Measurements from ENCODE around the gene METTL21A.

Gene METTL21A

DNA sequence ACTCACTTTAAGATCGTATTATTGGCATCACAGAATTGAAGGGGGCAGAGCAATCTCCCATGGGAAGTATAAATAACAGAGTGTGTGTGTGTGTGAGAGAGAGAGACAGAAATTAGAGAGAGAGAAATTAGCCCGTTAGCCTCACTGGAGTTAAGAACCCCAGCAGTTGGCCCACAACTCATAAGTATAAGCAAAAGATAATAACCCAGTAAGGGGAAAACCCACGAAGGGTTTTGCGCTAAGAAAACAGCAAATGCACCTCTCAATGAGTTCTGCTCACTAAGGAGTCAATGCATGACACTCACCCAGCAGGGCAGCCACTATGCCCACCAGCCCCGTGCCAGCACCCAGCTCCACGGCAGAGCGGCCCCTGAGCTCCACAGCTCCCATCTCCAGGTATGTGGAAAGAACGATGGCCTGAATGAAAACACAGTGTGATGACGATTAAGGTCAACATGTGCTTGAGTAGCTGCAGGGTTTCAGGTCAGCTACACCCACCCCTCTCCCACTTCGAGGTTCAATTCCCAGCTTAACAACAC is 3.6 kb downstream of the METTL21A start:
- DNase-seq, result no peak

GRCh38 chr2:207619764-207620203 is 5.4 kb downstream of the METTL21A start:
- DNase-seq, result no peak

GRCh38 chr2:207617011-207617671 is 8.1 kb downstream of the METTL21A start:
- DNase-seq, result no peak

DNA sequence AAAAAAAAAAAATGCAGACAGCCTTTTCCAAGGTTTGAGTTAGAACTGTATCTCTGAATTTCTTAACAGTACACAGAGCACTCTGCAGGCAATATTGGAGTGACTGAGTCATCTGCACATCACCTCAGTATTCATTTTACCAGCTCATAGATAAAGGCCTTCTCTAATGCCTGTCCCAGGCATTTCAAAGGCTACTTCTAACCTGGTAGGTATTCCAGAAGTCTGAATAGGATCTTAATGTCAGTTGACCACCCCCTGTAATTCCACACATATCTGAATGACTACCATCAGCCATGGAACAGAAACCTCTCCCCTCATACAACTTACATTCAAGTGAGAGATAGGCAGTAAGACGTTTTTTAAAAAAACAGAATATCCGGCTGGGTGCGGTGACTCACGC is 9.0 kb downstream of the METTL21A start:
- DNase-seq, result no peak

- DNase-seq, result no peak
Observed at GRCh38 chr2:207614824-207615223, 10.4 kb downstream of the METTL21A start.

GRCh38 chr2:207612714-207613113 is 12.5 kb downstream of the METTL21A start:
- DNase-seq, result no peak

- DNase-seq, result no peak
Observed at GRCh38 chr2:207606829-207607228, 18.4 kb downstream of the METTL21A start.

- DNase-seq, result no peak
Observed at GRCh38 chr2:207606399-207606798, 18.8 kb downstream of the METTL21A start.

- DNase-seq, result no peak
Observed at GRCh38 chr2:207603486-207603885, 21.7 kb downstream of the METTL21A start.

- DNase-seq, result no peak
Observed at GRCh38 chr2:207601774-207602173, 23.4 kb downstream of the METTL21A start.

DNA sequence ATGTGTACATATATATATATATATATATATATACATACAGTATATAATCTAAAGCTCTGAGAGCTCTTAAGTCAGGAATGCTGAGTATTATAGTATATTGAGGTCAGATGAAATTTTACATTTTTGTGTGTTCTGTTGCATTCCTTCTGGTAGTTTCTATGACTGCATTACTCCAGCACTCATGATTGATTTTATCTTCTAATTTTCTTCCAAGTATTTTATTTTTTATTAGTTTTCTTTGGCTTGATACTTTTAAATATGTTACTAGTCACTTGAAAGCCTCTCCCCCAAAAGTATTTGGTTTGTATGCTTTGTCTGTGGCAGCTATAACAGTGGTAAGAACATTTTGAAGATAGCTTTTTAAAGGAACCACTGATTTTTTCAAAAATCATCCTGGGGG is 25.0 kb downstream of the METTL21A start:
- DNase-seq, result no peak

DNA sequence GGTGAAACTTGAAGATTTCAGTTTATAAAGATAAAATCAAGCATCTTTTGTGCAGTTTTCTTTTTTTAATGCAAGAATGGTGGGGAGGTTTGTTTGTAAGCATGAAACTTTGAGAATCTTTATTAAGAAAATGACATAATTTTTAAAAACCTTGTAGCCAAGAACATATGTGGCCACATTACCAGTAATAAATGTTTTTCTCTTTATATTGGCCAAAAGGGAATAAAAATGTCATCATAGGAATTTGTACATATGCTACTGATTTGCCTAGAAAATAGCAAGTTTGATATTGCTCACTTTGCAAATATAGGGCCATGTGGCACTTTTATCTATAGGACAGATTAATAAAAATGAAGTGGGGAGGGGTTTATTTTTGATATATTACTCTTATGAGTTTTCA is 25.6 kb downstream of the METTL21A start:
- no peak for DNase-seq

- DNase-seq, result no peak
Observed at GRCh38 chr2:207594731-207595130, 30.5 kb downstream of the METTL21A start.

- no peak for DNase-seq
Observed at GRCh38 chr2:207594264-207594663, 30.9 kb downstream of the METTL21A start.

DNA sequence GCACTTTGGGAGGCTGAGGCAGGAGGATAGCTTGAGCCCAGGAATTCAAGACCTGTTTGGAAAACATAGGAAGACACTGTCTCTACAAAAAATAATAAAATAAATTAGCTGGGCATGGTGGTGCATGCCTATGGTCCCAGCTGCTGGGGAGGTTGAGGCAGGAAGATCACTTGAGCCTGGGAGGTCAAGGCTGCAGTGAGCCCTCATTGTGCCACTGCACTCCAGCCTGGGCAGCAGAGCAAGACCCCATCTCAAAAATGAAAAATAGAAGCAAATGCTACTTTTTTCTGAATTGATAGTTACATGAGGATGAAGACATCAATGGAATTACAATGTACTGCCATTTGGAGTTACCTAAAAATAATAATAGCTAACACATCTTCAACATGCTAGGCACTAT is 31.9 kb downstream of the METTL21A start:
- no peak for DNase-seq

- no peak for DNase-seq
Observed at GRCh38 chr2:207589143-207589542, 36.1 kb downstream of the METTL21A start.

DNA sequence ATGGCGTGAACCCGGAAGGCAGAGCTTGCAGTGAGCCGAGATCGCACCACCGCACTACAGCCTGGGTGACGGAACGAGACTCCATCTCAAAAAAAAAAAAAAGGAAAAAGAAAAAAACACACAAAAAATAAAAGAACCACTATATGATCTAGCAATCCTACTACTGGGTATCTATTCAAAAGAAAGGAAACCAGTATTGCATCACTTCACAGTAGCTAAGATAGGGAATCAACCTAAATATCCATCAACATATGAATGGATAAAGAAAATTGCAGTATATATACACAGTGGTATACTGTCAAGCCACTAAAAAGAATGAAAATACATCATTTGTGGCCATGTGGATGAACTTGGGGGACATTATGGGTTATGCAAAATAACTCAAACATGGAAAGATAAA is 37.9 kb downstream of the METTL21A start:
- no peak for DNase-seq

GRCh38 chr2:207584952-207585351 is 40.2 kb downstream of the METTL21A start:
- DNase-seq, result no peak

DNA sequence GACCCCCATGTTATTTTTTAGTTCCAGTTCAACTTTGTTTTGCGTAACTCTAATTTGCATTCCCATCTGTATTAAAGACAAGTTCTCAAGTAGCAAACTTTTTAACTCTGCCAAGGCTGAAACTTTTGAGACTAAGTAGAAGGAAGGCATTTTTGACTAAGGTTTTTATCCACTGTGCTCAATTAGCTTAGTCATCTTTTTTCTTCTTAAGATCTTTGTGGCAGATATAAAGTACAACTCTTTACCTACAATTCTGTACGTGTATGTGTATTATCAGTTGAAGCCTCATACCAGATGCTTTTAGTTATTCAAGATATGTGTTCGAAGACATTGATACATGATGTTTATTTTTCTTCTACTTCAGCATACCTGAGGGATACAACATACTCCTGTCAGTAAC is 53.8 kb downstream of the METTL21A start:
- DNase-seq, result no peak

DNA sequence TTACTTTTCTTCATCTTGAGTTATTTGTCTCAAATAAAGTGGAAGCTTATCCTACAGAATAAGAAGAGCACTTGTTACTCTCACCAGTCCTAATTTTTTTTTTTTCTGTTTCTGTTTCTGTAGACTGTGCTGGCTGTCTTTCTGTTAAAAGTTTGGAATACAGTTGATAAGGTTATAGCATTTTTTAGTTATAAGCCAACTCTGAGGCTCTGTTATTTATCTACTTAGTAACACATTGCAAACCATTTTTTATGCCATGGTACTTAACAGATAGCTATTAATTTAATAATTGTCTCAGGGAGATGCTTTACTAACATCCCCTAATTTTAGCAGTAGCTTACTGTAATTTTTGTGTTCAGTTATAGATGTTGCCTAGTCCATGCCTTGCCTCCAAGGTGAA is 57.5 kb downstream of the METTL21A start:
- DNase-seq, result no peak

- DNase-seq, result no peak
Observed at GRCh38 chr2:207565736-207566500, 59.3 kb downstream of the METTL21A start.
